K562 (cell line): Measurements from ENCODE around the gene CST7. TPM values are rescaled to one million over a fixed set of nuclear protein-coding genes. Genes with fewer than 3 reads are reported as not detected.

Source experiments
- ATAC-seq: fragments of 200-7000 bp; cut with Tn5 transposase; 3 replicates; pipeline ENCODE4 v1.9.1; 2020; ENCODE audit warnings: moderate library complexity
- BruUV-seq: library from RNA; stranded (reverse); fragments of 400-500 nt; replicated peaks from 2 replicates; lab custom pipeline; 2021; lab: Mats Ljungman, UMichigan
- CTCF ChIA-PET: fragments of 300-600 bp; formaldehyde crosslinking; extraction: SDS; loops from one replicate; lab custom pipeline; 2021; ENCODE audit warnings: low intra/inter-chr PET ratio; lab: Yijun Ruan, JAX
- POLR2A ChIA-PET: fragments of 300-600, 350-650 bp; sonication (Branson Sonifier 250); formaldehyde crosslinking; extraction: SDS; loops from one replicate; lab custom pipeline; 2021; ENCODE audit warnings: antibody characterized with exemption, inconsistent platforms; lab: Yijun Ruan, JAX
- DNase-seq, 4 experiments: peaks; one replicate each; pipeline versions ENCODE4 v3.0.0 to v3.0.0-alpha.2; 2011 to 2018; ENCODE audit warnings: low spot score in 3 of 4, mixed read lengths in 3 of 4; ENCODE audit errors: extremely low read depth in 1 of 4
- FAIRE-seq: peaks from 2 replicates; lab custom pipeline; 2011; peaks lifted over from hg19 to GRCh38; lab: Jason Lieb, UNC
- H2AFZ ChIP-seq: 2 replicates; pipeline ENCODE4 v1.6.0; 2011; ENCODE audit warnings: low read depth, low read length, control low read depth, inconsistent platforms
- H3K27ac ChIP-seq: fragments of 200-600 bp; 3 replicates; pipeline ENCODE4 v1.8.0; 2011; ENCODE audit warnings: low read depth, mild to moderate bottlenecking, control low read depth, inconsistent platforms, low read length, moderate library complexity, mixed read lengths; ENCODE audit errors: extremely low read depth
- H3K27me3 ChIP-seq, 2 experiments: fragments of 300-600 bp in 1 of 2; 2 replicates in 1 of 2; 3 replicates in 1 of 2; pipeline versions ENCODE4 v1.6.0 to v1.8.0; 2011; ENCODE audit warnings: inconsistent platforms in 2 of 2, low read length in 2 of 2, mild to moderate bottlenecking in 1 of 2, mixed read lengths in 1 of 2, moderate library complexity in 1 of 2; ENCODE audit not compliant: control insufficient read depth in 2 of 2, insufficient read depth in 2 of 2
- H3K36me3 ChIP-seq: fragments of 300-600 bp; 3 replicates; pipeline ENCODE4 v1.8.0; 2011; ENCODE audit warnings: mild to moderate bottlenecking, low read length, inconsistent platforms; ENCODE audit not compliant: control insufficient read depth, insufficient read depth
- H3K4me1 ChIP-seq, 2 experiments: fragments of 200-600 bp in 1 of 2; replicated peaks in 1 of 2; 2 replicates in 1 of 2; 3 replicates in 1 of 2; pipeline versions ENCODE4 v1.5.1 to v1.8.0; 2011; ENCODE audit warnings: inconsistent platforms in 2 of 2, low read length in 2 of 2, mild to moderate bottlenecking in 1 of 2, mixed read lengths in 1 of 2, moderate library complexity in 1 of 2; ENCODE audit not compliant: control insufficient read depth in 2 of 2, insufficient read depth in 2 of 2
- H3K4me2 ChIP-seq: 2 replicates; pipeline ENCODE4 v1.6.1; 2011; ENCODE audit warnings: low read length, control low read depth, inconsistent platforms, mixed read lengths; ENCODE audit not compliant: insufficient read depth
- H3K4me3 ChIP-seq: fragments of 200-600 bp; sonication (generic), shearing (Covaris generic); 2 replicates; pipeline ENCODE4 v1.5.1; 2016; ENCODE audit warnings: control low read depth, inconsistent platforms
- H3K79me2 ChIP-seq: fragments of 200-600 bp; 3 replicates; pipeline ENCODE4 v1.8.0; 2011; ENCODE audit warnings: low read length, inconsistent platforms; ENCODE audit not compliant: control insufficient read depth, insufficient read depth
- H3K9ac ChIP-seq, 2 experiments: 2 replicates each; pipeline versions ENCODE4 v1.6.0 to v1.6.1; 2011; ENCODE audit warnings: low read depth in 2 of 2, low read length in 2 of 2, control low read depth in 1 of 2, inconsistent platforms in 1 of 2, mild to moderate bottlenecking in 1 of 2, mixed read lengths in 1 of 2; ENCODE audit not compliant: insufficient read depth in 1 of 2
- H3K9me1 ChIP-seq: one replicate; pipeline ENCODE4 v1.6.0; 2011; ENCODE audit warnings: inconsistent platforms, mild to moderate bottlenecking, low read length, moderate library complexity; ENCODE audit not compliant: control insufficient read depth, insufficient read depth
- H3K9me3 ChIP-seq: replicated peaks from 2 replicates; pipeline ENCODE4 v1.5.1; 2011; ENCODE audit warnings: low read depth, low read length, inconsistent platforms; ENCODE audit not compliant: control insufficient read depth, insufficient read depth
- H4K20me1 ChIP-seq: replicated peaks from 2 replicates; pipeline ENCODE4 v1.6.1; 2011; ENCODE audit warnings: low read length, inconsistent platforms, mixed read lengths; ENCODE audit not compliant: control insufficient read depth, insufficient read depth
- CEBPG ChIP-seq, 3 experiments: fragments of 200-800 bp in 1 of 3; sonication (Bioruptor generic) in 1 of 3; sonication (generic) in 1 of 3; formaldehyde crosslinking in 1 of 3; IDR thresholded peaks in 2 of 3; conservative IDR thresholded peaks in 1 of 3; 2 replicates each; pipeline versions ENCODE4 v1.6.1 to v1.8.0; 2016 to 2022; ENCODE audit warnings: missing compliant biosample characterization in 2 of 3, missing genetic modification characterization in 2 of 3, mild to moderate bottlenecking in 1 of 3, missing genetic modification reagents in 1 of 3
- STAT5B ChIP-seq: fragments of 250-450 bp; sonication (Bioruptor Pico); IDR thresholded peaks from 2 replicates; pipeline ENCODE4 v1.8.0; 2021; ENCODE audit warnings: mild to moderate bottlenecking, inconsistent platforms
- TCF7L2 ChIP-seq: fragments of 150-350 bp; IDR thresholded peaks from 2 replicates; pipeline ENCODE4 v1.6.1; 2016; ENCODE audit warnings: low read depth, mild to moderate bottlenecking, low read length, moderate library complexity
- ZNF140 ChIP-seq: fragments of 250-450 bp; sonication (Bioruptor Pico); IDR thresholded peaks from 2 replicates; pipeline ENCODE4 v1.8.0; 2021; ENCODE audit warnings: moderate library complexity, mild to moderate bottlenecking, inconsistent platforms
- WGBS: fragments of 100-300 bp; shearing (Covaris generic); methylation state at CpG from one replicate; pipeline ENCODE4 v1.1.6; 2016; ENCODE audit warnings: low coverage, mixed read lengths; ENCODE audit not compliant: insufficient coverage; ENCODE audit errors: missing lambda C conversion rate; 5-methylcytosine and 5-hydroxymethylcytosine counted together
- in situ Hi-C: fragments of 300-500 bp; cut with MboI; formaldehyde crosslinking; loops from 4 replicates; pipeline ENCODE4 v1.15.0; 2018; ENCODE audit warnings: inconsistent platforms, mixed read lengths
- intact Hi-C: fragments of 100-400 bp; cut with micrococcal nuclease; formaldehyde crosslinking; loops from 2 replicates; pipeline ENCODE4 v1.14.2; 2022
- polyA plus RNA-seq, 8 experiments: library from polyadenylated mRNA; depleted of rRNA in 4 of 8; stranded (reverse) in 5 of 8; unstranded in 3 of 8; fragments of >200 nt; fragmentation: Nextera tagmentation in 2 of 8; fragmentation: Illumina TruSeq in 1 of 8; extraction: Ambion mirVana in 2 of 8; extraction: Trizol in 1 of 8; gene quantifications; 2 replicates each; pipeline versions ENCODE4 v1.2.1 to v1.2.3, GENCODE V29; 2011 to 2014; ENCODE audit warnings: inconsistent platforms in 1 of 8, missing spikeins in 1 of 8
- total RNA-seq, 7 experiments: library from RNA; depleted of rRNA in 6 of 7; stranded (reverse); fragments of >200 nt in 6 of 7; fragmentation: Illumina TruSeq in 2 of 7; extraction: Trizol in 2 of 7; gene quantifications; 2 replicates each; pipeline versions ENCODE4 v1.2.1 to v1.2.3, GENCODE V29; 2011 to 2021; ENCODE audit warnings: low replicate concordance in 1 of 7

Gene CST7
- total and polyA plus RNA-seq, 9 of the 15 experiments (the other 6 are each of a cell fraction or from before 2014, with no cell fraction given), result not detected

DNA sequence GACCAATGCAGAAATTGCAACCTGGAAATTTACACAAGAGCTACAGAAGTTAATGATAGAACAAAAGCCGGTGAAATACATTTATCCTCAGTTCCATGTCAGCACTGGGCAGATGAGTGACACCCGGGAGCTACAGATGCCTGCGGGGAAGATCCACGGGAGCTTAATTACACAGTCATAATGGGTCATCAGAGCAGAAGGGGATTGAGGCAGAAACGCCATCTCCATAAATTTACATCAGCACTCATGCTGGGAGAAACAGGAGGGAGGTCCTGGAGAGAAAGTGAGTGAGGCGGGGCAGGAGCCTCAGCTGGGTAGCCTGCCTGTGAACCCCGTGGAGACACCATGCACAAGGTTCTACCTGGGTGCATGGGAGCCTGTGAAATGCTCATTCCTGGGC, 37.6 kb upstream of the CST7 start:
- ATAC-seq (no peak), FAIRE-seq (no peak), DNase-seq (no peak)
- in situ Hi-C loops (loop anchor here (25.0 kb wide), 1 partner anchor 749 kb away; no protein-coding TSS in a partner anchor), intact Hi-C loops (loop anchor here (10.0 kb wide), 2 partner anchors 127 to 747 kb away; no protein-coding TSS in a partner anchor)
- Histone ChIP-seq H3K9me3 (no peaks in the 10 kb centered on the region), H3K9ac (no peak overlapping the region), H2AFZ (no peak overlapping the region), H3K79me2 (no peaks in the 10 kb centered on the region), H3K4me2 (no peak overlapping the region), H4K20me1 (0 out of 2 replicates have a peak, but pooled peaks cover 2% of the 10 kb centered on the region), H3K36me3 (no peaks in the 10 kb centered on the region), H3K9me1 (no peaks in the 10 kb centered on the region), H3K27ac (no peak overlapping the region), H3K27me3 (no peaks in the 10 kb centered on the region; a peak in 1 of 5 replicates), H3K4me3 (no peak overlapping the region), H3K4me1 (no peaks in the 10 kb centered on the region)
- TF ChIP-seq TCF7L2, result no peak
- TF ChIP-seq STAT5B, result no peak
- TF ChIP-seq CEBPG (CRISPR knock-in tag; IDR thresholded peaks at IDR 0.05), result no peak
- no peak for TF ChIP-seq CEBPG (tag; conservative IDR thresholded peaks at IDR 0.05 in 1 of 2, IDR thresholded peaks at IDR 0.05 in 1 of 2)
- no peak for TF ChIP-seq ZNF140 (CRISPR knock-in tag)
- CTCF ChIA-PET, result no interaction called here
- WGBS, result 1% methylated on average over 7 of the region's 7 CpGs
- BruUV-seq, result no TSS peak
- POLR2A ChIA-PET, result no interaction called here
